ENCODE results near the gene CLDN12. TPM values are rescaled to one million over a fixed set of nuclear protein-coding genes. Genes with fewer than 3 reads are reported as not detected.
A peak's percentile ranks its signal among the peaks of the same experiment; 100 is the strongest.

Gene CLDN12
- total RNA-seq (2022), result 38.4 and 39.5 TPM in 2 replicates
- Bru-seq, nascent RNA, result percentile 82 among the genes with signal in this experiment
- percentile 99 among the genes with signal in this experiment for BruChase-seq, experiment 1, labeled RNA remaining after a 2-hour chase
- percentile 99 among the genes with signal in this experiment for BruChase-seq, experiment 2, labeled RNA remaining after a 6-hour chase
- long read RNA-seq, transcript CLDN12-201 (3 exons, 3,565 nt), result major isoform, 31 of 41 reads
- long read RNA-seq, transcript CLDN12-213 (4 exons, 1,098 nt), result minor isoform, 5 of 41 reads
- long read RNA-seq, partial matches to known transcripts, result 0 of 41 reads
- long read RNA-seq, other reads (novel, unspliced or antisense), result 2 of 41 reads

DNA sequence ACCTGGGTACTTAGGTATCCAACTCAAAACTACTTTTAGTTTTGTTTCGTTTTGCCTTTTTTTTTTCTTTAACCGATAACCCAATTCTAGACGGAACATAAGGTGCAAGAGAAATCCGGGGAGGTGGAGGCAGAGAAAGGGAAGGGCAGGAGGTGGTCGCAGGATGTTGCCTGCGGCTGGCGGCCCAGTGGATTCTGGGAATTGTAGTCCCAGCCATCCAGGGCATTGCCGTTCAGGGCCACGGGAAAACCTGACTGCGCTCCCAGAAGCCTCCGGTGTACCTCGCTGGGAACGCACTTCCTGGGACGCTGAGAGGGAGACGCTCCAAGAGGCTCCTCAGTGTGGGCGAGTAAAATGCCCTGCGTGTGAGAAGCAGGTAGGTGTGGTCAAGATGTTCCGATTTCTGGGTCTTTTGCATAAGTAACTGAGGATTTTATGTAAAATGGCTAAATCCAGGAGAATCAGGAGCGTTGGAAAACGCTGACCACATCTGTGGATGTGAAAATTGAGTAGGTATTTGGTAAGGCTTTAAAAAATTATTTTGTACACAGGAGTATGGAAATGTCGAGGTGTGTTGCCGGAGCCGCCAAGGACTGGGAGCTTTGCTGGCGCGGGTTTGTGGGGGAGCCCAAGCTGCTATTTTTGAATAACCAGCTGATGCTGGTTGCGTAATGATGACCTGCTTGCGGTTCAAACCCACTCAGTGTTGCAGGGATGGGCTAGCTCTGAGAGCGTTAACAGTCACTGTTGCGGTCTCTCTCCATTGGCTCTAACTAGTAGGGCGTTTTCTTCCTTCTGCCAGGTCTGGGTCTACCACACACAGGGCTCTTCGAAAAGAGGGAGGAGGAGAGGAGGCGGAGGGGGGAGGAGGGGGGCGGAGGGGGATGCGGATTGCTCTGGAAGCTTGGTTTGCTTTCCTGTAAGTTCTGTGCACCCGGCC is at the start of gene CLDN12:
TSS of gene CLDN12 (plus strand) at position 288 of the 940 bp plus-strand sequence. CDS start 9,216 bp downstream, outside the sequence.
- ChIA-PET CTCF (interaction anchor here (0.6 to 1.3 kb wide), 4 partner anchors 58 to 265 kb away, joined by 4 to 7 read pairs (median 5); no protein-coding TSS in a partner anchor), POLR2A (no interaction called here)
- Mint-ChIP-seq H3K36me3 (ENCODE audit: insufficient read depth, unreplicated experiment) (peaks cover 5% of the 10 kb centered on the region), H3K9me3 (ENCODE audit: unreplicated experiment) (peaks cover 11% of the 10 kb centered on the region), H3K4me3 (ENCODE audit: unreplicated experiment) (peak within 1 kb of the TSS; percentile 87), H3K27me3 (ENCODE audit: insufficient read depth, unreplicated experiment) (peaks cover 3% of the 10 kb centered on the region), H3K27ac (ENCODE audit: unreplicated experiment) (peak within 1 kb of the TSS; percentile 89), H3K4me1 (ENCODE audit: low read depth, unreplicated experiment) (no peaks in the 10 kb centered on the region)
- Histone ChIP-seq H3K4me3 (ENCODE audit: low read depth, low read length) (peak within 1 kb of the TSS; percentile 68), H3K4me1 (no peaks in the 10 kb centered on the region; the same call in 1 of the 2 replicates), H3K9me3 (no peaks in the 10 kb centered on the region), H3K27me3 (replicated peaks; ENCODE audit: control insufficient read depth, insufficient read depth, low read length) (no peaks in the 10 kb centered on the region), H3K36me3 (ENCODE audit: control insufficient read depth, insufficient read depth, low read length) (no peaks in the 10 kb centered on the region)
- intact Hi-C loops (cut with micrococcal nuclease; ENCODE audit: unreplicated experiment), result loop anchor here (1.0 kb wide), 1 partner anchor 57 kb away; the partner anchor contains the start of gene GTPBP10
- TSS peak; percentile 68 for BruUV-seq (replicated peaks)
- TF ChIP-seq, protein P1, sequence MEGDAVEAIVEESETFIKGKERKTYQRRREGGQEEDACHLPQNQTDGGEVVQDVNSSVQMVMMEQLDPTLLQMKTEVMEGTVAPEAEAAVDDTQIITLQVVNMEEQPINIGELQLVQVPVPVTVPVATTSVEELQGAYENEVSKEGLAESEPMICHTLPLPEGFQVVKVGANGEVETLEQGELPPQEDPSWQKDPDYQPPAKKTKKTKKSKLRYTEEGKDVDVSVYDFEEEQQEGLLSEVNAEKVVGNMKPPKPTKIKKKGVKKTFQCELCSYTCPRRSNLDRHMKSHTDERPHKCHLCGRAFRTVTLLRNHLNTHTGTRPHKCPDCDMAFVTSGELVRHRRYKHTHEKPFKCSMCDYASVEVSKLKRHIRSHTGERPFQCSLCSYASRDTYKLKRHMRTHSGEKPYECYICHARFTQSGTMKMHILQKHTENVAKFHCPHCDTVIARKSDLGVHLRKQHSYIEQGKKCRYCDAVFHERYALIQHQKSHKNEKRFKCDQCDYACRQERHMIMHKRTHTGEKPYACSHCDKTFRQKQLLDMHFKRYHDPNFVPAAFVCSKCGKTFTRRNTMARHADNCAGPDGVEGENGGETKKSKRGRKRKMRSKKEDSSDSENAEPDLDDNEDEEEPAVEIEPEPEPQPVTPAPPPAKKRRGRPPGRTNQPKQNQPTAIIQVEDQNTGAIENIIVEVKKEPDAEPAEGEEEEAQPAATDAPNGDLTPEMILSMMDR (IDR thresholded peaks at IDR 0.05; ENCODE audit: insufficient read depth in 1 of 2, low read depth in 1 of 2, low read length in 1 of 2, severe bottlenecking in 1 of 2, unreplicated experiment in 1 of 2), result no peak
- DNase-seq, result peak; percentile 89 to 91

- H3K36me3 ChIP-seq (ENCODE audit: control insufficient read depth, insufficient read depth, low read length), result peaks cover 2% of the 10 kb centered on the region; the same call in 1 of the 2 replicates
- POLR2A ChIA-PET, result no interaction called here
- Mint-ChIP-seq H3K9me3 (ENCODE audit: unreplicated experiment) (no peaks in the 10 kb centered on the region), H3K4me3 (ENCODE audit: unreplicated experiment) (no peak overlapping the region), H3K27me3 (ENCODE audit: insufficient read depth, unreplicated experiment) (no peaks in the 10 kb centered on the region), H3K4me1 (ENCODE audit: low read depth, unreplicated experiment) (no peaks in the 10 kb centered on the region), H3K27ac (ENCODE audit: unreplicated experiment) (no peak overlapping the region), H3K36me3 (ENCODE audit: insufficient read depth, unreplicated experiment) (peaks cover 41% of the 10 kb centered on the region)
- DNase-seq, result no peak
- H3K9me3 ChIP-seq, result no peaks in the 10 kb centered on the region
- H3K27me3 ChIP-seq (replicated peaks; ENCODE audit: control insufficient read depth, insufficient read depth, low read length), result no peaks in the 10 kb centered on the region
- intact Hi-C loops (cut with micrococcal nuclease; ENCODE audit: unreplicated experiment), result no loop called here
- H3K4me3 ChIP-seq (ENCODE audit: low read depth, low read length), result no peak overlapping the region
- CTCF ChIA-PET, result no interaction called here
- no TSS peak for BruUV-seq (replicated peaks)
- TF ChIP-seq, protein P1 (IDR thresholded peaks at IDR 0.05; ENCODE audit: insufficient read depth in 1 of 2, low read depth in 1 of 2, low read length in 1 of 2, severe bottlenecking in 1 of 2, unreplicated experiment in 1 of 2), result no peak
- H3K4me1 ChIP-seq, result no peaks in the 10 kb centered on the region
Measured at GRCh38 chr7:90383422-90383821, 19.8 kb upstream of the CLDN12 start.

GRCh38 chr7:90383861-90384260 is 19.4 kb upstream of the CLDN12 start:
- Mint-ChIP-seq H3K9me3 (ENCODE audit: unreplicated experiment) (no peaks in the 10 kb centered on the region), H3K4me3 (ENCODE audit: unreplicated experiment) (no peak overlapping the region), H3K36me3 (ENCODE audit: insufficient read depth, unreplicated experiment) (peaks cover 41% of the 10 kb centered on the region), H3K27me3 (ENCODE audit: insufficient read depth, unreplicated experiment) (no peaks in the 10 kb centered on the region), H3K27ac (ENCODE audit: unreplicated experiment) (no peak overlapping the region), H3K4me1 (ENCODE audit: low read depth, unreplicated experiment) (no peaks in the 10 kb centered on the region)
- TF ChIP-seq, protein P1 (IDR thresholded peaks at IDR 0.05; ENCODE audit: insufficient read depth in 1 of 2, low read depth in 1 of 2, low read length in 1 of 2, severe bottlenecking in 1 of 2, unreplicated experiment in 1 of 2), result no peak
- H3K4me1 ChIP-seq, result no peaks in the 10 kb centered on the region
- DNase-seq, result no peak
- H3K27me3 ChIP-seq (replicated peaks; ENCODE audit: control insufficient read depth, insufficient read depth, low read length), result no peaks in the 10 kb centered on the region
- H3K36me3 ChIP-seq (ENCODE audit: control insufficient read depth, insufficient read depth, low read length), result peaks cover 2% of the 10 kb centered on the region; the same call in 1 of the 2 replicates
- H3K4me3 ChIP-seq (ENCODE audit: low read depth, low read length), result no peak overlapping the region
- CTCF ChIA-PET, result no interaction called here
- POLR2A ChIA-PET, result no interaction called here
- no peaks in the 10 kb centered on the region for H3K9me3 ChIP-seq
- intact Hi-C loops (cut with micrococcal nuclease; ENCODE audit: unreplicated experiment), result no loop called here
- BruUV-seq (replicated peaks), result no TSS peak

Measured in Caco-2 (cell line).